GM12878 (cell line): ENCODE data around the gene DMD. TPM values are rescaled to one million over a fixed set of nuclear protein-coding genes. Genes with fewer than 3 reads are reported as not detected.

Experiments
- ATAC-seq: fragments of 200-7000 bp; cut with Tn5 transposase; 3 replicates; pipeline ENCODE4 v1.9.1; 2020; ENCODE audit warnings: mild to moderate bottlenecking, moderate library complexity
- BruUV-seq: library from RNA; stranded (reverse); fragments of 400-500 nt; replicated peaks from 2 replicates; lab custom pipeline; 2021; lab: Mats Ljungman, UMichigan
- CTCF ChIA-PET: fragments of 300-600 bp; sonication (Branson Sonifier 250); formaldehyde crosslinking; extraction: SDS; loops from one replicate; lab custom pipeline; 2021; ENCODE audit warnings: inconsistent platforms; lab: Yijun Ruan, JAX
- POLR2A ChIA-PET: fragments of 350-600 bp; formaldehyde crosslinking; extraction: SDS; loops from one replicate; lab custom pipeline; 2021; ENCODE audit warnings: inconsistent platforms; lab: Charles Lee
- RAD21 ChIA-PET: fragments of 300-600 bp; sonication (Branson Sonifier 250); formaldehyde crosslinking; loops from one replicate; lab custom pipeline; 2023; ENCODE audit warnings: antibody characterized with exemption; ENCODE audit not compliant: unreplicated experiment; lab: Charles Lee
- SMC1A ChIA-PET: fragments of 300-600 bp; sonication (Branson Sonifier 250); formaldehyde crosslinking; loops from one replicate; lab custom pipeline; 2023; ENCODE audit not compliant: unreplicated experiment, uncharacterized antibody; lab: Charles Lee
- DNase-seq: peaks from one replicate; pipeline ENCODE4 v3.0.0-alpha.2; 2011; ENCODE audit warnings: low read depth, low spot score
- FAIRE-seq: peaks from 3 replicates; lab custom pipeline; 2011; peaks lifted over from hg19 to GRCh38; lab: Jason Lieb, UNC
- H2AFZ ChIP-seq: 2 replicates; pipeline ENCODE4 v1.6.0; 2011; ENCODE audit warnings: low read depth, low read length, control low read depth; ENCODE audit not compliant: control insufficient read depth
- H3K27ac ChIP-seq: 2 replicates; pipeline ENCODE4 v1.5.1; 2011; ENCODE audit warnings: control low read depth; ENCODE audit not compliant: control insufficient read depth, insufficient read depth
- H3K27me3 ChIP-seq, 2 experiments: replicated peaks in 1 of 2; 2 replicates each; pipeline versions ENCODE4 v1.6.0 to v1.6.1; 2011; ENCODE audit warnings: low read length in 1 of 2; ENCODE audit not compliant: control insufficient read depth in 2 of 2, insufficient read depth in 2 of 2
- H3K36me3 ChIP-seq, 2 experiments: 2 replicates each; pipeline ENCODE4 v1.5.1; 2011; ENCODE audit warnings: low read length in 1 of 2; ENCODE audit not compliant: control insufficient read depth in 2 of 2, insufficient read depth in 2 of 2
- H3K4me1 ChIP-seq: 2 replicates; pipeline ENCODE4 v1.6.1; 2011; ENCODE audit warnings: mild to moderate bottlenecking, low read length, moderate library complexity, mixed read lengths; ENCODE audit not compliant: control insufficient read depth, insufficient read depth
- H3K4me2 ChIP-seq: 2 replicates; pipeline ENCODE4 v1.6.0; 2011; ENCODE audit warnings: control low read depth; ENCODE audit not compliant: control insufficient read depth, insufficient read depth
- H3K4me3 ChIP-seq: fragments of 200-600 bp; sonication (generic); 2 replicates; pipeline ENCODE4 v1.5.1; 2016
- H3K79me2 ChIP-seq: 2 replicates; pipeline ENCODE4 v1.6.0; 2011; ENCODE audit warnings: low read length; ENCODE audit not compliant: control insufficient read depth, insufficient read depth
- H3K9ac ChIP-seq: 2 replicates; pipeline ENCODE4 v1.8.0; 2011; ENCODE audit warnings: low read length, control low read depth, mixed read lengths; ENCODE audit not compliant: control insufficient read depth, insufficient read depth
- H3K9me3 ChIP-seq: replicated peaks from 3 replicates; pipeline ENCODE4 v1.5.1; 2011; ENCODE audit warnings: mild to moderate bottlenecking, low read length; ENCODE audit not compliant: control insufficient read depth, insufficient read depth
- H4K20me1 ChIP-seq: 2 replicates; pipeline ENCODE4 v1.6.0; 2011; ENCODE audit not compliant: control insufficient read depth, insufficient read depth
- BRCA1 ChIP-seq: IDR thresholded peaks from 2 replicates; pipeline ENCODE4 v1.6.1; 2011; ENCODE audit warnings: low read depth, low read length, improper control_type of control experiment
- CBX5 ChIP-seq: sonication (generic); IDR thresholded peaks from 2 replicates; pipeline ENCODE4 v1.6.1; 2016; ENCODE audit warnings: low read depth, moderate library complexity, mild to moderate bottlenecking, inconsistent platforms
- CHD2 ChIP-seq: IDR thresholded peaks from 2 replicates; pipeline ENCODE4 v1.6.1; 2011; ENCODE audit warnings: low read depth, low read length, improper control_type of control experiment, borderline replicate concordance
- EP300 ChIP-seq, 2 experiments: fragments of 150-350 bp in 1 of 2; IDR thresholded peaks; 2 replicates each; pipeline ENCODE4 v1.6.1; 2011 to 2012; ENCODE audit warnings: low read depth in 2 of 2, low read length in 2 of 2, borderline replicate concordance in 1 of 2, improper control_type of control experiment in 1 of 2, inconsistent platforms in 1 of 2; ENCODE audit not compliant: control insufficient read depth in 1 of 2
- ESRRA ChIP-seq: IDR thresholded peaks from 2 replicates; pipeline ENCODE4 v1.6.1; 2012; ENCODE audit warnings: mild to moderate bottlenecking, low read length, improper control_type of control experiment
- IKZF2 ChIP-seq, 2 experiments: fragments of 450-650 bp; IDR thresholded peaks; 2 replicates each; pipeline ENCODE4 v1.6.1; 2017; ENCODE audit warnings: mild to moderate bottlenecking in 2 of 2, moderate library complexity in 2 of 2
- IRF4 ChIP-seq: IDR thresholded peaks from 2 replicates; pipeline ENCODE4 v1.6.1; 2011; ENCODE audit warnings: low read depth, low read length
- JUND ChIP-seq: IDR thresholded peaks from 2 replicates; pipeline ENCODE4 v1.6.1; 2012; ENCODE audit warnings: low read depth, mild to moderate bottlenecking, low read length, improper control_type of control experiment, moderate library complexity
- RAD21 ChIP-seq: IDR thresholded peaks from 2 replicates; pipeline ENCODE4 v1.6.1; 2011; ENCODE audit warnings: mild to moderate bottlenecking, low read depth, low read length, moderate library complexity; ENCODE audit not compliant: insufficient read depth
- RB1 ChIP-seq: fragments of 450-650 bp; formaldehyde crosslinking; IDR thresholded peaks from 2 replicates; pipeline ENCODE4 v1.6.1; 2017; ENCODE audit warnings: mild to moderate bottlenecking, borderline replicate concordance
- TCF7 ChIP-seq: IDR thresholded peaks from 2 replicates; pipeline ENCODE4 v1.6.1; 2014; ENCODE audit warnings: antibody characterized with exemption, borderline replicate concordance
- ZNF274 ChIP-seq: IDR thresholded peaks from one replicate; pipeline ENCODE4 v1.8.0; 2011; ENCODE audit not compliant: insufficient read length, insufficient read depth
- ZNF384 ChIP-seq: IDR thresholded peaks from 2 replicates; pipeline ENCODE4 v1.6.1; 2012; ENCODE audit warnings: low read depth, mild to moderate bottlenecking, low read length, improper control_type of control experiment, borderline replicate concordance
- ZZZ3 ChIP-seq: IDR thresholded peaks from 2 replicates; pipeline ENCODE4 v1.6.1; 2011; ENCODE audit warnings: low read depth; ENCODE audit not compliant: control insufficient read depth, insufficient read length
- WGBS: methylation state at CpG from one replicate; pipeline ENCODE4 v1.1.6; 2016; ENCODE audit warnings: low lambda C conversion rate; ENCODE audit not compliant: insufficient replicate concordance, insufficient coverage; ENCODE audit errors: missing lambda C conversion rate; 5-methylcytosine and 5-hydroxymethylcytosine counted together
- in situ Hi-C: fragments of 300-500 bp; cut with MboI; formaldehyde crosslinking; loops from 9 replicates; pipeline ENCODE4 v1.14.3; 2018; ENCODE audit warnings: mixed read lengths
- intact Hi-C: fragments of 100-400 bp; cut with micrococcal nuclease; formaldehyde crosslinking; loops from one replicate; pipeline ENCODE4 v1.14.2; 2022; ENCODE audit not compliant: unreplicated experiment
- polyA plus RNA-seq, 11 experiments: library from polyadenylated mRNA; depleted of rRNA in 4 of 11; unstranded in 6 of 11; stranded (reverse) in 5 of 11; fragments of >200 nt; fragmentation: Nextera tagmentation in 4 of 11; fragmentation: Illumina TruSeq in 1 of 11; extraction: Ambion mirVana in 4 of 11; extraction: Trizol in 1 of 11; gene quantifications; 1 replicate in 1 of 11; 2 replicates in 10 of 11; pipeline versions ENCODE4 v1.2.1 to v1.2.3, GENCODE V29; 2011 to 2016; ENCODE audit warnings: inconsistent platforms in 2 of 11, missing spikeins in 2 of 11, low read depth in 1 of 11
- total RNA-seq, 4 experiments: library from RNA; depleted of rRNA in 3 of 4; stranded (reverse); fragments of >200 nt in 3 of 4; fragmentation: Illumina TruSeq in 1 of 4; extraction: Trizol in 1 of 4; gene quantifications; 2 replicates each; pipeline versions ENCODE4 v1.2.1 to v1.2.3, GENCODE V29; 2013 to 2021
- TF ChIP-seq, protein P1 (sequence below): fragments of 450-650 bp; formaldehyde crosslinking; IDR thresholded peaks from 2 replicates; pipeline ENCODE4 v1.4.0; 2020; ENCODE audit warnings: mild to moderate bottlenecking, moderate library complexity

Gene DMD
- total and polyA plus RNA-seq, 10 of the 15 experiments (the other 5 are each of a cell fraction or from before 2014, with no cell fraction given): 1.4 to 24.3 (median 4.3) TPM

DNA sequence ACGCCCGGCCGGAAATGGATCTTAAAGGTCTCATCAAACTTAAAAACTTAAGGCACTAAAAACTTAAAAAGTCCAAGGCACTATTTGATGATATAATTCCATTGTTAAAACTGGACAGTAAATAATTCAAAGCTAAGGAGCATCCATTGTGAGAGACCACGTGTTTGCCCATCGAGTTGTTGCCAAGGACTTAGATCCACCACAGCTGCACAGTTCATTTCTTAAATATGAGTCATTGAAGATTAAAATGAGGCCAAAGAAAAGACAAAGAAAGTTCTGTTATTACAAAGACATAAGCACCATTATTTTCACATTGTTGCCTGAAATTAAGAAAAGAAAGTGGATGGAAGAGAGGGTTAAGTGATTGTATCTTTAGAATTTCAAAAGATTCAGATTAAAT lies 1728.0 kb downstream of the DMD start:
- ChIA-PET CTCF (no interaction called here), RAD21 (no interaction called here), POLR2A (no interaction called here), SMC1A (no interaction called here)
- DNase-seq (no peak), ATAC-seq (no peak), FAIRE-seq (no peak)
- TF ChIP-seq ZZZ3 (no peak), IKZF2 (IDR thresholded peaks at IDR 0.05) (no peak)
- Histone ChIP-seq H3K4me3 (no peak overlapping the region), H3K27ac (no peak overlapping the region), H3K9ac (no peak overlapping the region), H3K9me3 (no peaks in the 10 kb centered on the region), H3K79me2 (no peaks in the 10 kb centered on the region), H3K4me2 (no peak overlapping the region), H3K27me3 (no peaks in the 10 kb centered on the region), H3K36me3 (no peaks in the 10 kb centered on the region), H3K4me1 (no peaks in the 10 kb centered on the region), H2AFZ (no peak overlapping the region), H4K20me1 (no peaks in the 10 kb centered on the region)
- in situ Hi-C loops: no loop called here
- BruUV-seq: no TSS peak
- intact Hi-C loops: no loop called here
- 29% methylated on average over 5 of the region's 5 CpGs for WGBS

GRCh38 chrX:31480696-31481095 lies 1730.7 kb downstream of the DMD start:
- in situ Hi-C loops: no loop called here

More at GRCh38 chrX:31480696-31481095, 1730.7 kb downstream of the DMD start:
- ATAC-seq (no peak), FAIRE-seq (no peak), DNase-seq (no peak)
- CTCF ChIA-PET: no interaction called here
- H3K4me2 ChIP-seq: no peak overlapping the region
- no peak for TF ChIP-seq IRF4
- no peak for TF ChIP-seq ESRRA
- TF ChIP-seq, protein P1, sequence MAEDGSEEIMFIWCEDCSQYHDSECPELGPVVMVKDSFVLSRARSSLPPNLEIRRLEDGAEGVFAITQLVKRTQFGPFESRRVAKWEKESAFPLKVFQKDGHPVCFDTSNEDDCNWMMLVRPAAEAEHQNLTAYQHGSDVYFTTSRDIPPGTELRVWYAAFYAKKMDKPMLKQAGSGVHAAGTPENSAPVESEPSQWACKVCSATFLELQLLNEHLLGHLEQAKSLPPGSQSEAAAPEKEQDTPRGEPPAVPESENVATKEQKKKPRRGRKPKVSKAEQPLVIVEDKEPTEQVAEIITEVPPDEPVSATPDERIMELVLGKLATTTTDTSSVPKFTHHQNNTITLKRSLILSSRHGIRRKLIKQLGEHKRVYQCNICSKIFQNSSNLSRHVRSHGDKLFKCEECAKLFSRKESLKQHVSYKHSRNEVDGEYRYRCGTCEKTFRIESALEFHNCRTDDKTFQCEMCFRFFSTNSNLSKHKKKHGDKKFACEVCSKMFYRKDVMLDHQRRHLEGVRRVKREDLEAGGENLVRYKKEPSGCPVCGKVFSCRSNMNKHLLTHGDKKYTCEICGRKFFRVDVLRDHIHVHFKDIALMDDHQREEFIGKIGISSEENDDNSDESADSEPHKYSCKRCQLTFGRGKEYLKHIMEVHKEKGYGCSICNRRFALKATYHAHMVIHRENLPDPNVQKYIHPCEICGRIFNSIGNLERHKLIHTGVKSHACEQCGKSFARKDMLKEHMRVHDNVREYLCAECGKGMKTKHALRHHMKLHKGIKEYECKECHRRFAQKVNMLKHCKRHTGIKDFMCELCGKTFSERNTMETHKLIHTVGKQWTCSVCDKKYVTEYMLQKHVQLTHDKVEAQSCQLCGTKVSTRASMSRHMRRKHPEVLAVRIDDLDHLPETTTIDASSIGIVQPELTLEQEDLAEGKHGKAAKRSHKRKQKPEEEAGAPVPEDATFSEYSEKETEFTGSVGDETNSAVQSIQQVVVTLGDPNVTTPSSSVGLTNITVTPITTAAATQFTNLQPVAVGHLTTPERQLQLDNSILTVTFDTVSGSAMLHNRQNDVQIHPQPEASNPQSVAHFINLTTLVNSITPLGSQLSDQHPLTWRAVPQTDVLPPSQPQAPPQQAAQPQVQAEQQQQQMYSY: no peak
- no peak for TF ChIP-seq ZNF274
- TF ChIP-seq EP300 (IDR thresholded peaks at IDR 0.05; ENCODE audit: borderline replicate concordance in 1 of 2, control insufficient read depth in 1 of 2, low read depth in 2 of 2, low read length in 2 of 2): no peak
- no peak for TF ChIP-seq BRCA1
- TF ChIP-seq CHD2: no peak
- TF ChIP-seq RB1: no peak
- no peak for TF ChIP-seq ZNF384
- TF ChIP-seq TCF7: no peak
- no peak for TF ChIP-seq JUND
- no peak for TF ChIP-seq ZZZ3
- TF ChIP-seq CBX5: no peak
- TF ChIP-seq RAD21: no peak
- intact Hi-C loops: no loop called here
- no peak overlapping the region for H3K27ac ChIP-seq
- no peaks in the 10 kb centered on the region for H3K4me1 ChIP-seq
- SMC1A ChIA-PET: no interaction called here
- no peak overlapping the region for H3K9ac ChIP-seq
- no TSS peak for BruUV-seq
- no peaks in the 10 kb centered on the region for H3K36me3 ChIP-seq
- no peaks in the 10 kb centered on the region for H3K79me2 ChIP-seq
- H3K27me3 ChIP-seq: no peaks in the 10 kb centered on the region; a peak in 1 of 4 replicates
- H2AFZ ChIP-seq: no peak overlapping the region
- H3K9me3 ChIP-seq: no peaks in the 10 kb centered on the region
- WGBS: 39% methylated on average over 4 of the region's 4 CpGs
- H4K20me1 ChIP-seq: no peaks in the 10 kb centered on the region
- no peak overlapping the region for H3K4me3 ChIP-seq
- RAD21 ChIA-PET: no interaction called here
- POLR2A ChIA-PET: no interaction called here
